NOMO-1 treated with dmso at 0.1 percent for 144 hours (cell line): ENCODE results near the gene TASP1.

Experiments
- DNase-seq: peaks from one replicate; lab custom pipeline; 2025; ENCODE audit not compliant: unreplicated experiment; lab: John Stamatoyannopoulos, UW

Gene TASP1

DNA sequence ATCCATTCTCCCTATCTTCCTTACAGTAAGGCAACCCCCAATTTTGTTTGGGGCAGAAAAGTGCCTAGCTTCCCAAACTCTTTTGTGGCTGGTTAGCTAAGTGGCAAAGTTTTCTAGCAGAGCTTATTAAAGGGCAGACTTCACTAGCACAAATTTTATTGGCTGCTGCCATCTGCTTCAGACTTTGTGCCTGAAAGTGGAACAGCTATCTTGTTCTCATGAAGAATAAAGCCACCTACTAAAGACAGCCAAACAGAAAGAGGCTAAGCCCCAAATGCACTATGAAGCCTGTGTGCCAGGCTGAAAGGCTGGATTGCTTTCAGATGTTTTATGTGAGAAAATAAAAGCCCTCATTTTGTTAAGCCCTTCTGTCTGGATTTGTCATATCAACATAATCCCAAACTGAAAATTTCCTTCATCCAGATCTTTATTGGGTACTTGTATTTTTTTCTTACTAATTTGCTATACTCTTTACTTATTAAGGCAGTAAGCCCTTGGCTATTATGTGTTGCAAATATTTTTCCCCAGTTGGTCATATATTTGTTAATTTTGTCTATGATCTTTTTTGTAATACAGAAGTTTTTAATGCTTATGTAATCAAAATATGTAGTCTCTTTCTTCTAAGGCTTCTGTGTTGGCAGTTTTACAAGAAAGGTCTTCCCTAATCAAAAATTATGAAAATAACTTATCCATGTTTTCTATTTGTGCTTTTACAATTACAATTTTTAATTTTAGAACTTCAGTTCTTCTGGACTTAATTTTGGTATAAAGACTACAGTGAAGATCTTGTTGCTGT is 191.1 kb downstream of the TASP1 start:
- no peak for DNase-seq

DNA sequence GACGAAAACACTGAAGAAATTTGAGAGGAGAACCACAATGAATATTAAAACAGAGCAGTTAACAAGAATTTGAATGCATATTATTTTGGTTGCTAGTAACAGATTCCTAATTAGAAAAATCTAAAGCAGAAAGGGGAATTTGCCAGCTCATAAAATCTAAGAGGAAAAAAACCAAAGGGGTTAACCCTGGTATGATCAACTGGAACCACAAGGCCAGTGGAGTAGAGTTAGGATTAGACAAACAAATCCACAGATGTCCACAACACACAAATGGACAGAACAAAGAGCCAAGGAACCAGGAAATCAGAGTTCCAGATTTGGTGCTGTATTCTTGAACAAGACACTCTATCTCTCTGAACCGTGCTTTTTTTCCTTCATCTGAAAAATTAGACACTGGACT is 195.0 kb downstream of the TASP1 start:
- no peak for DNase-seq

DNA sequence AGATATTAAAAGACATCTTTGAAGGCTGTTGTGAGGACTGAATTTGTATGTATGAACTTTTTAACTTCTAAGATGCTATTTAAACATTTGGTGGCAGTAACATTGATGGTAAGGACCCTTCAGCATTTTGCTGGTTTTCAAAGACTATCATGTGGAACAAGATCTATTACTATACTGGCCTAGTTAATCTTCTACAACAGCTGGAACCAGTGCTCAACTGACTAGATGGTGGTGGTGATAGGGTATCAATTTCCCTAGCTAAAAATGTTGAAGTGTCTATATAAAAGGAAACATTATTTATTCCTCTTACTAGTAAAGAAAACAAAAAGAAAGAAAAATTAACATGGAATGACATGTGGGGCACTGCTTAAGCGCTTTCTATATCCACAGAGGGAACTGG is 195.7 kb downstream of the TASP1 start:
- DNase-seq: no peak

DNA sequence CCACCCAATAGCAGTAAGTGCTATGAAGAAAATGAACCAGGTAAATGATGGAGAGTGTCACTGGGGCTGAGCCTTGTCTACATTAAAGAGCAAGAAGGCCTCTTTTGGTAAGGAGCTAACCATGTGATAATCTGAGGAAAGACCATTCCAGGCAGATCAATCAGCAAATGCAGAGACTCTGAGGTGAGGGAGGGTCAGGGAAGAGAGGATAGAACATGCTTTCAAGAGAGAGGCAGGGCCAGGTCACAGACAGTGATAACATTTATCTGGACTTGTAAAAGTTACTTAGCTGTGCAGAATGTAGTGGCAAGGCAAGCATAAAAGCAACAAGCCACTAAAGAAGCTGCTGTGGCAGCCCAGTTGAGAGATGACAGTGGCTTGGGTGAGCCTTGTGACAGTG is 197.3 kb downstream of the TASP1 start:
- DNase-seq: no peak

DNA sequence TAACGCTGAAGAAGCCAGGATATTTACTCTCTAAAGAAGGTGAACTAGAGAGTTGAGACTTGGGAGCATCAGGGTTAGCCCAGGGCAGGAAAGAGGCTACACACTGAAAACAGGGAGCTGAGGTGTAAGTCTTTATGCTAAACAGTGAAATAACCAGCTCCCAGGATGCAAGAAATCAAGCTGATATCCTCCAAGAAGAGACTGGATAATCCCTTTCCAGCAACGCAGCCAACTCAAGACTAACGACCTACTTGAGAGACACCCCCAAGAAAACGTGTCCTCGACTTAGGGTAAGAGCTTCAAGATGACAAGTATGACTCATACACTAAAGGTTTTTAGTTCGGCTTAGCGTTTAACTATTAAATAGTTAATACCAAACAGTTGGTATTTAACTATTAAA is 202.2 kb downstream of the TASP1 start:
- no peak for DNase-seq

DNA sequence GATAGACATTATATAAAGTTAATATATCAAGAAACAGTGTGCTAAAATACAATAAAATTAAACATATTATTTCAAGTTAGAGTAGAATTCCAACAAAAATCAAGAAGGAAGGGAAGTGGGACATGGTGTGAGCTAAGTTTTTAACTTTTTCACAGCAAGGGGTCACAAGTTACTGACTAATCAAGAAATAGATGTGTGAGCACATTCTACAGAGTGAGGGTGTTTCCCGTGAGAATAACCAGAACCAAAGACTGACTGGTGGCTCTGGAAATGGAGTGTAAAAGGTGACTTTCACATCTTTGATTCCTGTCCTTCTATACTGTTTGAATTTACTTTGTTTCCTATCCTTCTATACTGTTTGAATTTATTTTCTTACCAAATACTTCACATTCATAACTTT is 206.6 kb downstream of the TASP1 start:
- no peak for DNase-seq

DNA sequence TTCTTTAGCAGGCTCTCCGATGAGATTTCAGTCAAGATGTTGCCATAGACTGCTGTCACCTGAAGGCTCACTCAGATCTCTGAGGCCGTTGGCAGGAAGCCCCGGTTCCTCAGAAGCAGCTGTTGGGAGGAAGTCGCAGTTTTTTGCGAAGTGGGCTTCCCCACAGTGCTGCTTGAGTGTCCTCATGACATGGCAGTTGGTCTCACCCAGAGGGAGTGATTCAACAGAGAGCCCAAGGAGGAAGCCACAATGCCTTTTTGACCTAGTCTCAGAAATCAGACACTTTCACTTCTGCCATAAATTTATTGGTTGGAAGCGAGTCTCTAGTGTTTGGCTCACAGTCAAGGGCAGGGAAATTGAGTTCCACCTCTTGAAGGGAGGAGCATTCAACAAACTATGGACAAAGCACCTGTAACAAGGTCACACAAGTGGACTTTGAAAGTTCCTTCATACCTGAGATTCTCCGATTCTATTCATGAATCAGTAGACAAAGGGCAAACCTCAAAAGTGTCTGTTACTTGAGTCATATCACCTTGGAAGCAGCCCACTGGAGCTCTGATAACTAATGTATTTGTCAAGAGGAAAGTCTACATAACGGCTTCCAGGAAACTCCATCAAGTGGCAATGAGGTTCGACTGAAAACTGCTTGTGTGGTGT is 208.3 kb downstream of the TASP1 start:
- peak; percentile 38 for DNase-seq

DNA sequence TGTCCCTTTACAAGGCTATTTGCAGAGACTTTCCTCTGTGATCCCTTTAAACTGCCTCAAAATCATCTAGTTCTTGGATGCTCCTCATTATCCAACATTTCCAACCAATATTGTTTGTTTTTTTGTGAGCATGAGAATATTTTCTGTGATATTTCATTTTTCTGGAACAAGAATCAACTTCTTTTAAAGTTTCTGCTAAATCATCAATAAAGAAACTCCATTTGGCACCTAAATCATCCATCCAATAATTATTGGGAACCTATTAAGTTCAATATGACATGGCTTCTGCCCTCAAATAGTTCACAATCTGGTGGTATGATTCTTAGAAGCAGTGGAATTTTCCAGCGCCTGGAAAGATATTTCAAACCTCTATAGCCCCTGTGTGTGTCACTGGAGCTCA is 210.0 kb downstream of the TASP1 start:
- no peak for DNase-seq

DNA sequence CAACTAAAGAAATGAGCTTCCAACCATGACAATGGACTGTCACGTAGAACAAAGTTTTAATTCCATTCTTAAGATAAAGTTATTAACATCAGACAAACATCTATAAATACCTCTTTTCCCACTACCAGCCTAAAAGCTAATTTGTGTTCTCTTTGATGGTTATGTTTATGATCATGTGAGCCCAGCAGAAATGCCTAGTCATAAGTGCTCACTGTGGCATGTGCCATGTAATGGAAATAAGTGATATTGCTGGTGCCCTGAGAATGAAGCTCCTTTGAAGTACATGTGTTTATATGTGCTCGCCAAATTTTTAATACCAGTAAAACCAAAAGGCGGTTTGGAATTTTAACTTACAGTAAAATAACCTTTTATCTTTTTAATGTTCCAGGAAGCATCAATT is 211.9 kb downstream of the TASP1 start:
- no peak for DNase-seq

DNA sequence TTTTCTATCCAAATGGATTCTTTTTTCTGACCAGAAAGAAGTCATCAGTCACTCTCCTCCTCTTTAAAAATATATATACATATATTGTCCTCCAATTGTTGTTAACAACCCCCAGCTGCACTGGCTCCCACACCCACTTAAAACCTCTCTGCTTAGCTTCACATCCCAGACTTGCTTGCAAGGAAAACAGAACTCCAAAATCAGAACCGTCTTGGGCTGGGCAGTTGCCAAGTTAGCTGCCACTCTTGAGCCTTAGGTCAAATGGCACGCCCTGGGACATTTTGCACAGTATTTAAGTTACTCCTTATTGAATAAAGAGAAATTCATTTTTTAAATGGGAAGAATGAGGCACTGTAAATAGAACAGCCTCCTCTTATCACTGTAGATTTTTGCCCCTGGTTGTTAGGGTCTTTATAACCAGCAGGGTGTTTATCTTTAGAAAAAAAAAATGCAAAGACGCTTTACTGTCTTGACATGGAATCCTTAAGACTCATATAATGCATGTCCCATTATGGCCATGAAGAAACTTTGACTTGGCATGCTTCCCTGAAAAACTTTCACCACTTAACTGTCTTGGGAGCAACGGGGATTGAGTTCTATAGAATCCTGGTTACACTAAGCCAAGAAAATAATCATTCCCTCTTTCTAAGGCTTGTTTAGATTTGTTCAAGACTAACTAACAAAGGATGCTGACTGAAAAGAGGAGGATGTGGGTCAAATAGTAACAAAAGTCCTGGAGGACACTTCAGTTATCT is 213.2 kb downstream of the TASP1 start:
- no peak for DNase-seq

DNA sequence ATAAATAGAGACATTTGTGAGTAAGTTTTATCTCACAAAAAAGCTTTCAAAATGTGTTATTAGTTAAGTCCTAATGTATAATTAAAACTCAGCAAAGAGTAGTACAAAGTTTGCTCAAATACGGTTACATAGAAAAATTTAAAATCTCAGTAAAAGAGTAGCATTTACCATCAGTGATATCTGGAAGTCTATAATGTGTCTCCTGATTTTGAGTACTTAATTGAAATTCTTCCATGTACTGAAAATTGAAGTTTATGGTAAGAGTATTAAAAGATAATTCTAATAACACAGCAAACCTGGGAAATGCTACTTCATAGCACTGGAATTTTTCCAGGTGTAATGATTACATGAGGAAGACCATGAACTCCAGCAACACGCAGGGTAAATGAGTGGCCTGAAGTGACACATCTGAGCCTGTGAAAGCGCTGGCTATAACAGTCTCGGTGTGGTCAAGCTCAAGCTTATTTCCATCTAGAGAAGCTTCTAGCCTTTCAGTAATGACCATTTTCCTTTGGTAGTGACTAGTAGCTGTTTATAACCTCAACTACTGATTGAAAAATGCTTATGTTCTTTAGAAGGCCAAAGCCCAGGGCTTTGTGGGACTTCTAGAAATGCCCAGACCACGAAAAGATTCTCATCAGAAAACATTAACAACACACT is 214.4 kb downstream of the TASP1 start:
- no peak for DNase-seq

DNA sequence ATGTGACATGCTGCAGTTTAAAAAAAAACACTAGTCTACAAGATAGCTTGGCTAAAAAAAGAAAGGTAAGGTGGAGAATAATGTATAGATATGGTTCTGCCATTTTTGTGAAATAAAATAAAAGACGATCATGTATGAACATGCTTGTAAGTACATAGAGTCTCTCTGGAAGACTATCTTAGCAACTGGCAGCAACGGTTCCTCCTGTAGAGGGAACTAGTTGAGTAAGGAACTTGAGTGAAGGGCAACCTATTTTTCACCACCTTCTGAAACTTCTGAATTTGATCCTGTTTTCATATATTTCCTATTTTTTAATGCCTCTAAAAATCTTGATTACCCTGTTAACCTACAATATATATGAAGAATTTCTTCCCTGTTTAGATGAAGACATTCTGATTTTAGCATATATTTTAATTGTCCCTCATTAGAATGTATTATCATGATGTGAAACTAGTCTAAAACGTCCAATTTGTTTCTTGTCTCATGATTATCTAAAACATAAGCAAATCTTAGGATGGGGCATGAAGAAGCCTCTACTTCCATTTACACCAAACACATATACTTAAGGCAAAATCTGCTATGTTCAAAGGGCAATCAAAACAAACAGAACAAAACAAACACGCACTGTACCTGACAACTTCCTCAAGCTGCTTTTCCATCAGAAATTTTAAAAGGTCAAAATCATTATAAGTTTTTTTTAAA is 215.1 kb downstream of the TASP1 start:
- DNase-seq: no peak

DNA sequence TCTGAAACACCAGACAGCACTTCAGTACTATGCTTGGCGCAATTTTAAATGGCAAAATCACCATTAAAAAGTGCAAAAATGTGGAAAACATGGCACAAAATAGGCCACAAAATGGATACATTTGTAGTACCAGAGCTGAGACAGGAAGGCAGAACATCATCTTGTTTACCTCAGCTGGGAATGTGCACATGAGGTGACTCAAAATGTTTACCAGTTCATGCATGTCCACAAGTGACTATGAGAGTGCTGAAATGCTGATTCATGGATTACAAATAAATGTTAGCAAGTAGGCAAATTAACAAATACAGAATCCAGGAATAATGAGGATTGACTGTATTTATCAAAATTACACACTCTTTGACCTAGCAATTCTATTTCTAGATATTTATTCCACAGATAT is 216.1 kb downstream of the TASP1 start:
- DNase-seq: no peak

DNA sequence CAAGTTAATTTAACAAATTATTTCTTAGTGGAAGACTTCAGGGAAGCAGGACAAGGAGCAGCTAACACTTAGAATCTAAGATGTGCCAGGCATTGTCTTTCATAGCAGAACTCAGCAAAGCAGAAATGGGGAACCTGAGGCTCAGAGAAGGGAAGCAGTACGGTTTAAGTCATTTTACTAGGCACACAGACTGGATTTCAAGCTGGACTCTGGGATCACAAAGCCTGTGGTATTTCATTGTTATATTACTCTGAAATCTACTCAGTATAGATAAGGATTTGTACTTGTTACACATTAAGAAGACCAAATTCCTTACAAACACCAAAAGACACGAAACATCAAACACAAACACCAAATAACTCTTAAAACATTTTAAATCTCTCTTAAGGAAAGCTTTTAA is 218.1 kb downstream of the TASP1 start:
- no peak for DNase-seq

DNA sequence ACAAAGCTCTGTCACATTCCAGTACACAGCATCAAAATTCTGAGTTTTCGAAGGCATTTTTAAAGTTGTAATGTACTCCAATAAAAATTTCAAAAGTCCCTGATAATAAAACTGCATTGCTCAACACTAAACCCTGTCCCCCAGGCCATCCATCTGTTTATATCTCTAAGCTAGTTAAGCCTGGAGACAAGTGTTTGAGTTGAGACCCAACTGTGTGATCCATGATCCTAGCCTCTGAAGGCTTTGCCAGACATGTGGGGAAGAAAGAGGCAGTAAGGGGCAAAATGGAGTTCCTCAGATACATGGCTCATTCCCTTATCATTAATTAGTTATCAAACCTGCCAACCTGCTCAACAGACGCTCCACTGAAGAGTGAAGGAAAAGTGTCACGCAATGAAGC is 219.3 kb downstream of the TASP1 start:
- DNase-seq: no peak

DNA sequence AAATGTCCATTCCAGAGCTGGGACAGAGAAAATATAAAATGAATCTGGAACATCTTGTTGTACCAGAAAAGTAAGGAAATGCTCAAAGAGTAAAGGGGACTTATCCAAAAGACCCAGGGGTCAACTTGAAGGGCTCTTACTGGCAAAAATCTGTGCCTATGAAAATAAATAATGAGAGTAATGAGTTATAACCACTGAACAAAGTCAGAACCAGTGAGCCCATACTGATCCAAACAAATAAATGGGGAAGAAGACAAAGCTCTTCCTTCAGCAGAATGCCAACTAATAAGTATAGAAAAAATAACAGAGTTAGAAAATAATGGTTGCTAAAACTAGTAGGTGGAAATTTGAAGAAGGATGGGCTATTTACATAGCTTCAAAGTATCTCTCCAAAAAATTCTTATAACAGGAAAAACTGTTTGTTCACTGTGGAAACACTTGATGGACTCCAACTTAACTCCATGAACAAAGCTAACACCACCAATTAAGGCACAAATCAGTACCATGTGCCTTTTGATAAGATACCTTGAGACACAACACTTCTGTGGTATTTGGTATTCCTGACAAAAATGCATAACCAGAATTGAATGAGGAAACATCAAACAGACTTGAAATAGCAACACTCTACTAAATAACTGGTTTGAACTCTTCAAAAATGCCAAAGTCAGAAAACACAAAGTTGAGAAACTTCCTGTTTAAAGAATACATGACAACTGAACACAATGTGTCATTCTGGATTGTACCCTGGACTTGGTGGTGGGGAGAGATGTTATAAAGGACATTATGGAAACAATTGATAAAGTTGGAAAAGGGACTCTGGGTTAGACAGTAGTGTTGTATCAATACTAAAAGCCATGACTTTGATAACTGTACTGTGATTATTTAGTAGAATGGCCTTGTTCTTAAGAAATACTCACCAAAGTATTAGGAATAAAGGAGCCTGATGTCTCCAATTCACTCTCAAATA is 220.2 kb downstream of the TASP1 start:
- no peak for DNase-seq

DNA sequence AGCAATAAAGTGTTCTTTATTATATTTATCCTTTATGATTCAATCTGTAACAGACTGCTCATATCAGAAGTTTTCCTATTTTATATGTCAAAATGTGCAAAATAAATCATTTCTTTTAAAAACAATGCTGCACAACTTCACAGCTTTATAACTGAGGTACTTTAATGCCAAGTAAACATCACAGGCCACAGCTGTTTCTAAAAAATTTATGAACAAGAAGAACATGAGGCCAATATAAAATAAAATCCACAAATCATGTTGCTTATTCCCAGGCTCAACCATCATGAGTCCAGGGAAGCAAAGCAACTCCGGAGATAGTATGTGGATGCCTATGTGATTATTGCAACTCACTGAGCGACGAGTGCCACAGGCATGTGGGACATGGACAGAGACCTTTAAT is 222.2 kb downstream of the TASP1 start:
- no peak for DNase-seq

DNA sequence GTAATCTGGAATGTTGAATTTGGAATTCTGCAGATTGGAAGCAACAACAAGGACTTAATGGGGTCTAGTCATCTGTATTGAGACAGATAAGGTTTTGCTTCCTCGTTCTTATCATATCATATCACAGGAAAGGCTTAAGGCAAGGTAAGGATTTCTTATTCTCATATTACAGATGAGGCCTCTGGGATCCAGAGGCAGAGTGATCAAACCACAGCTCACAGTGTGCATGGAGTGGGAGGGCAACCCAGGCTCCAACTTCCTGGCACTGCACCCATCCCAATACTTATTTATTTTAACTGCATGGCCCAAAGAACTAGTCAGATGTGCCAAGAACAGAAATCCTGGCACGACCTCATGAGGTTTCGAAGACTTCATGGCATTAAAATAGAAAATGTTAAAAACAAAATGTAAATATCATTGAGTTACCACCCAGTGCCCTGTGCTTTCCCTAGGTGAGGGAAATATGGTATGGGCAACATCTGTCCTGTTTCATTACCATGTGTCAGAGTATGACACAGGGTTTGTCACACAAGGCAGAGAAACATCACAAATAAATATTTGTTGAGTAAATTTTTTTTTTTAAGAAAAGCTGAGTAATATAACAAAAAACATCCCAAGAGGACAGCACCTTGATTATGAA is 225.8 kb downstream of the TASP1 start:
- DNase-seq: no peak

DNA sequence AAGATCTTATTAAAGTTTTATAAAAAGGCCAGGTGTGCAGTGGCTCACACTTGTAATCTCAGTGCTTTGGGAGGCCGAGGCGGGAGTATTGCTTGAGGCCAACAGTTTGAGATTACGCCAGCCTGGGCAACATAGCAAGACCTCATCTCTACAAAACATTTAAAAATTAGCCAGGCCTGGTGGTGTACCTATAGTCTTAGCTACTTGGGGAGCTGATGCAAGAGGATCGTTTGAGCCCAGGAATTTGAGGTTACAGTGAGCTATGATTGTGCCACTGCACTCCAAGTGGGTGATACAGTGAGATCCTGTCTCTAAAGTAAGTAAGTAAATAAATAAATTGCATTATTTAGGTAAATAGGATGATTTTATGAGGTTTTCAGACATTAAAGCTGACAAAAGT is 234.4 kb downstream of the TASP1 start:
- no peak for DNase-seq
